HEK293 (cell line): ENCODE results near the gene GUCA1A.
A peak's percentile ranks its signal among the peaks of the same experiment; 100 is the strongest.
"Not testable (repeated sequence)": the region's sequence is repeated elsewhere in the genome, so short reads cannot be mapped to it uniquely, and the experiment has no call there.

Experiments
- CTCF ChIA-PET: fragments of 350-600 bp; formaldehyde crosslinking; extraction: SDS; loops from one replicate; lab custom pipeline; 2021; ENCODE audit warnings: antibody characterized with exemption; lab: Yijun Ruan, JAX
- POLR2A ChIA-PET: fragments of 300-600 bp; formaldehyde crosslinking; extraction: SDS; loops from one replicate; lab custom pipeline; 2020; ENCODE audit warnings: antibody characterized with exemption, inconsistent platforms; lab: Yijun Ruan, JAX
- H3K27ac ChIP-seq: fragments of 200-500 bp; sonication (Bioruptor generic); 2 replicates; pipeline ENCODE4 v1.5.1; 2014; ENCODE audit warnings: low read depth, low read length, control low read depth, inconsistent platforms; ENCODE audit errors: extremely low read depth
- H3K36me3 ChIP-seq, 2 experiments: fragments of 200-500 bp in 1 of 2; sonication (Bioruptor generic) in 1 of 2; 1 replicate in 1 of 2; 2 replicates in 1 of 2; pipeline ENCODE4 v1.5.1; 2014 to 2017; ENCODE audit warnings: inconsistent platforms in 2 of 2, low read length in 2 of 2; ENCODE audit not compliant: control insufficient read depth in 2 of 2, insufficient read depth in 1 of 2
- H3K4me1 ChIP-seq: fragments of 200-500 bp; sonication (Bioruptor generic); 2 replicates; pipeline ENCODE4 v1.5.1; 2014; ENCODE audit warnings: mild to moderate bottlenecking, low read length, inconsistent platforms; ENCODE audit not compliant: control insufficient read depth, insufficient read depth
- H3K4me3 ChIP-seq: 2 replicates; pipeline ENCODE4 v1.5.1; 2011; ENCODE audit warnings: low read depth, mild to moderate bottlenecking, control low read depth, low read length, moderate library complexity
- H3K9me3 ChIP-seq: fragments of 200-500 bp; sonication (Bioruptor generic); 2 replicates; pipeline ENCODE4 v1.5.1; 2014; ENCODE audit warnings: low read depth, low read length, inconsistent platforms; ENCODE audit not compliant: control insufficient read depth, insufficient read depth
- ATF2 ChIP-seq: fragments of 450-650 bp; formaldehyde crosslinking; IDR thresholded peaks from 2 replicates; pipeline ENCODE4 v1.5.1; 2016; ENCODE audit warnings: missing biosample characterization, missing genetic modification characterization, low read depth
- FEZF1 ChIP-seq: fragments of 450-650 bp; formaldehyde crosslinking; IDR thresholded peaks from 2 replicates; pipeline ENCODE4 v1.5.1; 2016; ENCODE audit warnings: missing biosample characterization, missing genetic modification characterization
- KLF17 ChIP-seq: fragments of 450-650 bp; formaldehyde crosslinking; IDR thresholded peaks from 2 replicates; pipeline ENCODE4 v1.5.1; 2016; ENCODE audit warnings: missing biosample characterization, missing genetic modification characterization
- KLF8 ChIP-seq: fragments of 450-650 bp; formaldehyde crosslinking; IDR thresholded peaks from 2 replicates; pipeline ENCODE4 v1.5.1; 2016; ENCODE audit warnings: missing biosample characterization, missing genetic modification characterization
- REPIN1 ChIP-seq: fragments of 450-650 bp; formaldehyde crosslinking; IDR thresholded peaks from 2 replicates; pipeline ENCODE4 v1.5.1; 2017; ENCODE audit warnings: missing biosample characterization, missing genetic modification characterization, low read depth
- SALL2 ChIP-seq: fragments of 450-650 bp; formaldehyde crosslinking; IDR thresholded peaks from 2 replicates; pipeline ENCODE4 v1.5.0; 2017; ENCODE audit warnings: missing biosample characterization, mild to moderate bottlenecking, missing genetic modification characterization, borderline replicate concordance
- ZBTB8A ChIP-seq: fragments of 450-650 bp; formaldehyde crosslinking; IDR thresholded peaks from 2 replicates; pipeline ENCODE4 v1.5.1; 2016; ENCODE audit warnings: missing biosample characterization, missing genetic modification characterization
- ZFHX2 ChIP-seq: fragments of 450-650 bp; formaldehyde crosslinking; conservative IDR thresholded peaks from 2 replicates; pipeline ENCODE4 v1.5.1; 2016; ENCODE audit warnings: missing biosample characterization, missing genetic modification characterization
- ZFP3 ChIP-seq: fragments of 450-650 bp; formaldehyde crosslinking; IDR thresholded peaks from 2 replicates; pipeline ENCODE4 v1.5.1; 2016; ENCODE audit warnings: low read depth, missing biosample characterization, missing genetic modification characterization
- ZFP69B ChIP-seq: fragments of 450-650 bp; formaldehyde crosslinking; IDR thresholded peaks from 2 replicates; pipeline ENCODE4 v1.5.1; 2016; ENCODE audit warnings: missing biosample characterization, missing genetic modification characterization
- ZNF146 ChIP-seq: fragments of 450-650 bp; formaldehyde crosslinking; IDR thresholded peaks from 2 replicates; pipeline ENCODE4 v1.5.1; 2016; ENCODE audit warnings: missing biosample characterization, missing genetic modification characterization
- ZNF221 ChIP-seq: fragments of 450-650 bp; formaldehyde crosslinking; IDR thresholded peaks from 2 replicates; pipeline ENCODE4 v1.5.1; 2017; ENCODE audit warnings: missing biosample characterization, missing genetic modification characterization, borderline replicate concordance
- ZNF280C ChIP-seq: fragments of 450-650 bp; formaldehyde crosslinking; IDR thresholded peaks from 2 replicates; pipeline ENCODE4 v1.5.1; 2016; ENCODE audit warnings: missing biosample characterization, missing genetic modification characterization
- ZNF341 ChIP-seq: fragments of 450-650 bp; formaldehyde crosslinking; IDR thresholded peaks from 2 replicates; pipeline ENCODE4; 2016; ENCODE audit warnings: low read depth, missing biosample characterization, missing genetic modification characterization
- ZNF350 ChIP-seq: fragments of 450-650 bp; formaldehyde crosslinking; IDR thresholded peaks from 2 replicates; pipeline ENCODE4 v1.5.0; 2017; ENCODE audit warnings: missing biosample characterization, mild to moderate bottlenecking, missing genetic modification characterization
- ZNF416 ChIP-seq: fragments of 450-650 bp; formaldehyde crosslinking; IDR thresholded peaks from 2 replicates; pipeline ENCODE4 v1.5.1; 2016; ENCODE audit warnings: missing biosample characterization, missing genetic modification characterization
- ZNF600 ChIP-seq: fragments of 450-650 bp; formaldehyde crosslinking; IDR thresholded peaks from 2 replicates; pipeline ENCODE4 v1.5.1; 2016; ENCODE audit warnings: missing biosample characterization, missing genetic modification characterization
- ZNF610 ChIP-seq: fragments of 450-650 bp; formaldehyde crosslinking; IDR thresholded peaks from 2 replicates; pipeline ENCODE4 v1.5.1; 2016; ENCODE audit warnings: missing biosample characterization, missing genetic modification characterization, borderline replicate concordance
- ZNF785 ChIP-seq: fragments of 450-650 bp; formaldehyde crosslinking; IDR thresholded peaks from 2 replicates; pipeline ENCODE4 v1.5.1; 2016; ENCODE audit warnings: missing biosample characterization, missing genetic modification characterization

GUCA1A gene

DNA sequence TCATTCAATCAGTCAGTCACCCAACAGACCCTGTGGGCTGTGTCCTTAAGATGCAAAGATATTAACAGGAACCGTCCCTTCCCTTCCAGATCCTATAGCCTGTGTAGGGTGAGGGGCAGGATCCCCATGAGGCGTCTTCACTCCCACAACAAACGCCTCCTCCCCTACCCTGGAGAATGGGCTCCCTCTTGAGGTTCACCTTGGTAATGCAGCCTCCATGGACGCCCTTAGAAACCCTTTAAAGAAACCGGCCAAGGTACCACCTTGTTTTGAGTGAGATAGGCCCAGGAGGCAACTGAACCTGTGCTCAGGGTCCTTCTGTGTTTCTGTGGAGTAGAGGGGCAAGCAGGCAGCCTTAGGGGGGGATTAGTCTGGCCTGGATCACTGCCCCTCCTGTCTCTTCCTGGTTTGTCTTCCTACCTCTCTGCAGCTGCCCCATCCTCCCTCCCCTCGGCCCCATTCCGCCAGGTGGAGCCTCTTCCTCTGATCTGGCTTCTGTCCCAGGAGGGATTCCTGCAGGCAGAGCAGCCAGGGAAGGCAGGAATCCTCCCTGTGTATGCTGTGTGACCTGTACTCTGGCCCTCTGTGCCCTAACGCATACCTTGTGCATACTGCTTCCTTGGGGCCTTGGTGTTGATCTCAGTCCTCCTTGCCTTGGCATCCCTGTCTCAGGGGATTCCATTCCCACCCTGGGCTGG, 6.6 kb upstream of the GUCA1A start (continued):
- TF ChIP-seq ZNF610 (tag by site-specific recombination) (no peak), KLF8 (tag by site-specific recombination) (peak; percentile 52; the same call in 1 of the 2 replicates), ZFHX2 (tag by site-specific recombination) (peak; percentile 62), FEZF1 (tag by site-specific recombination) (no peak)

- H3K9me3 ChIP-seq: no peaks in the 10 kb centered on the region
- no peak overlapping the region for H3K27ac ChIP-seq
- ChIA-PET CTCF (interaction anchor here (0.6 to 5.3 kb wide), 5 partner anchors 18 to 379 kb away, joined by 3 to 46 read pairs (median 4); no protein-coding TSS in a partner anchor), POLR2A (no interaction called here)
- no peak overlapping the region for H3K4me3 ChIP-seq
- H3K4me1 ChIP-seq: no peaks in the 10 kb centered on the region
- TF ChIP-seq ATF2 (tag by site-specific recombination) (no peak), ZNF350 (tag by site-specific recombination) (no peak), ZNF785 (tag by site-specific recombination) (no peak), ZNF341 (tag by site-specific recombination) (no peak), ZNF280C (tag by site-specific recombination) (no peak), SALL2 (no peak), ZNF416 (tag by site-specific recombination) (no peak), ZFP3 (tag by site-specific recombination) (no peak), REPIN1 (tag by site-specific recombination) (no peak), ZBTB8A (no peak), ZNF221 (no peak), ZNF600 (tag by site-specific recombination) (no peak), KLF17 (tag by site-specific recombination) (no peak), ZFP69B (tag by site-specific recombination) (no peak), ZNF146 (tag by site-specific recombination) (no peak)
- H3K36me3 ChIP-seq: no peaks in the 10 kb centered on the region
These were observed 4.5 kb upstream of the GUCA1A start for GRCh38 chr6:42168650-42169049.

DNA sequence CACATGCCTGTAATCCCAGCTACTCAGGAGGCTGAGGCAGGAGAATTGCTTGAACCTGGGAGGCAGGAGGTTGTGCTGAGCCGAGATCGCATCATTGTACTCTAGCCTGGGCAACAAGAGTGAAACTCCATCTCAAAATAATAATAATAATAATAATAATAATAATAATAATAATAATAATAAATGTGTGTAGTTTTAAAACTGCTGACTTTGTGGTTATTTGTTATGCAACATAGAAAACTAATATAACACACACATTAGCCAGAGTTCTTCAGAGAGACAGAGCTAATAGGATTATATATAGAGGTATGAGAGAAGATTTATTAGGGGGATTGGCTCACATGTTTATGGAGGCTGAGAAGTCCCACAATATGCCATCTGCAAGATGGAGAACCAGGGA, 3.4 kb upstream of the GUCA1A start:
- not testable (repeated sequence) for H3K4me1 ChIP-seq, H3K27ac ChIP-seq, H3K36me3 ChIP-seq, H3K9me3 ChIP-seq, H3K4me3 ChIP-seq
- ChIA-PET CTCF (interaction anchor here (0.5 to 5.3 kb wide), 12 partner anchors 10 to 805 kb away, joined by 3 to 46 read pairs (median 4); partner anchors contain the start of gene TOMM6), POLR2A (interaction anchor here (0.5 kb wide), 2 partner anchors 14 to 740 kb away, joined by 4 read pairs; no protein-coding TSS in a partner anchor)
